GM21786 (cell line): Measurements from ENCODE around the gene ARHGAP42.

Experiments
- ATAC-seq: cut with Tn5 transposase; IDR thresholded peaks from one replicate; pipeline ENCODE4 v1.9.1; 2021; ENCODE audit not compliant: unreplicated experiment

The ARHGAP42 gene

GRCh38 chr11:100791103-100791502, 104.0 kb downstream of the ARHGAP42 start:
- ATAC-seq = no peak

GRCh38 chr11:100791860-100792259, 104.8 kb downstream of the ARHGAP42 start:
- no peak for ATAC-seq

- no peak for ATAC-seq
Observed at GRCh38 chr11:100793525-100793924, 106.4 kb downstream of the ARHGAP42 start.

- ATAC-seq = no peak
Observed at GRCh38 chr11:100794446-100794845, 107.4 kb downstream of the ARHGAP42 start.

GRCh38 chr11:100799445-100799844, 112.4 kb downstream of the ARHGAP42 start:
- no peak for ATAC-seq

- no peak for ATAC-seq
Observed at GRCh38 chr11:100800202-100800601, 113.1 kb downstream of the ARHGAP42 start.

- no peak for ATAC-seq
Observed at GRCh38 chr11:100801225-100801999, 114.3 kb downstream of the ARHGAP42 start.

GRCh38 chr11:100805506-100806199, 118.6 kb downstream of the ARHGAP42 start:
- no peak for ATAC-seq

- ATAC-seq = no peak
Observed at GRCh38 chr11:100806296-100806695, 119.2 kb downstream of the ARHGAP42 start.

GRCh38 chr11:100808904-100809491, 121.9 kb downstream of the ARHGAP42 start:
- no peak for ATAC-seq

GRCh38 chr11:100810146-100810545, 123.1 kb downstream of the ARHGAP42 start:
- ATAC-seq = no peak

- no peak for ATAC-seq
Observed at GRCh38 chr11:100810666-100811065, 123.6 kb downstream of the ARHGAP42 start.

- no peak for ATAC-seq
Observed at GRCh38 chr11:100812517-100812916, 125.4 kb downstream of the ARHGAP42 start.

GRCh38 chr11:100815787-100816330, 128.8 kb downstream of the ARHGAP42 start:
- ATAC-seq = no peak

GRCh38 chr11:100816823-100817222, 129.7 kb downstream of the ARHGAP42 start:
- ATAC-seq = no peak

- ATAC-seq = no peak
Observed at GRCh38 chr11:100817620-100818019, 130.5 kb downstream of the ARHGAP42 start.

- no peak for ATAC-seq
Observed at GRCh38 chr11:100820621-100821020, 133.5 kb downstream of the ARHGAP42 start.

- ATAC-seq = no peak
Observed at GRCh38 chr11:100821198-100821597, 134.1 kb downstream of the ARHGAP42 start.

GRCh38 chr11:100823360-100823759, 136.3 kb downstream of the ARHGAP42 start:
- no peak for ATAC-seq

GRCh38 chr11:100824041-100824809, 137.1 kb downstream of the ARHGAP42 start:
- no peak for ATAC-seq

- ATAC-seq = no peak
Observed at GRCh38 chr11:100825626-100826025, 138.5 kb downstream of the ARHGAP42 start.
